ENCODE measurements around the gene STARD9. TPM values are rescaled to one million over a fixed set of nuclear protein-coding genes. Genes with fewer than 3 reads are reported as not detected.

Gene STARD9
- total and polyA plus RNA-seq, 2 of the 13 experiments (the other 11 are each of a cell fraction or from before 2014, with no cell fraction given), result 5.3 to 7.5 TPM

DNA sequence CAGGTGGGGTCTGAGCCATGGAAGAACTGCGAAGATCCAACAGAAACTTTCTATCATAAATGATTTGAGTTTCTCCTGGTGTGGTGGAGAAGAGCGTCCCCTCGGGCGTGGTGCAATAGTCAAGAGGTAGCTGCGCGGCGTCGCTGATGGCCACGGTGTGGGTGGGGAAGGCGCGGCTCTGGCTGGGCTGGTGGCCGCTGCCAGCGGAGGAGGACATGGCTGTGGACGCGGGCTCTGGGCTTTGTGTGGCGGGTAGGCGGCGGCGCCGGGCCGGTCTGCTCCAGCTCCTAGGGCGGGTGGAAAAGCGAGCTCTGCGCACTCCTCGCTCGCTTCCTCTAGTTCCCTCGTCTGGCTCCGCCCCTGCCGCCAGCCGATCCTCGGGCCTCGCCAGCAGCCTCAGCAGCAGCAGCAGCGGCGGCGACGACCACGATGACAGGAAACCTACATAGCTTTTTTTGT lies 5.9 kb downstream of the STARD9 start (continued):
- TF ChIP-seq, protein P1, sequence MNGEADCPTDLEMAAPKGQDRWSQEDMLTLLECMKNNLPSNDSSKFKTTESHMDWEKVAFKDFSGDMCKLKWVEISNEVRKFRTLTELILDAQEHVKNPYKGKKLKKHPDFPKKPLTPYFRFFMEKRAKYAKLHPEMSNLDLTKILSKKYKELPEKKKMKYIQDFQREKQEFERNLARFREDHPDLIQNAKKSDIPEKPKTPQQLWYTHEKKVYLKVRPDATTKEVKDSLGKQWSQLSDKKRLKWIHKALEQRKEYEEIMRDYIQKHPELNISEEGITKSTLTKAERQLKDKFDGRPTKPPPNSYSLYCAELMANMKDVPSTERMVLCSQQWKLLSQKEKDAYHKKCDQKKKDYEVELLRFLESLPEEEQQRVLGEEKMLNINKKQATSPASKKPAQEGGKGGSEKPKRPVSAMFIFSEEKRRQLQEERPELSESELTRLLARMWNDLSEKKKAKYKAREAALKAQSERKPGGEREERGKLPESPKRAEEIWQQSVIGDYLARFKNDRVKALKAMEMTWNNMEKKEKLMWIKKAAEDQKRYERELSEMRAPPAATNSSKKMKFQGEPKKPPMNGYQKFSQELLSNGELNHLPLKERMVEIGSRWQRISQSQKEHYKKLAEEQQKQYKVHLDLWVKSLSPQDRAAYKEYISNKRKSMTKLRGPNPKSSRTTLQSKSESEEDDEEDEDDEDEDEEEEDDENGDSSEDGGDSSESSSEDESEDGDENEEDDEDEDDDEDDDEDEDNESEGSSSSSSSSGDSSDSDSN (CRISPR knock-in tag; IDR thresholded peaks at IDR 0.05), result peak; percentile 93
- TF ChIP-seq CEBPG (CRISPR knock-in tag; IDR thresholded peaks at IDR 0.05), result 0 out of 2 replicates have a peak, but pooled peaks have one; percentile 7
- TF ChIP-seq ZNF501 (CRISPR knock-in tag; IDR thresholded peaks at IDR 0.05), result peak; percentile 58; the same call in 1 of the 2 replicates
- peak; percentile 57; the same call in 1 of the 2 replicates for TF ChIP-seq ZSCAN9 (CRISPR knock-in tag; IDR thresholded peaks at IDR 0.05; ENCODE audit: borderline replicate concordance)
- peak; percentile 68; the same call in 1 of the 2 replicates for TF ChIP-seq GABPB1 (CRISPR knock-in tag; IDR thresholded peaks at IDR 0.05)
- TF ChIP-seq, protein P2, sequence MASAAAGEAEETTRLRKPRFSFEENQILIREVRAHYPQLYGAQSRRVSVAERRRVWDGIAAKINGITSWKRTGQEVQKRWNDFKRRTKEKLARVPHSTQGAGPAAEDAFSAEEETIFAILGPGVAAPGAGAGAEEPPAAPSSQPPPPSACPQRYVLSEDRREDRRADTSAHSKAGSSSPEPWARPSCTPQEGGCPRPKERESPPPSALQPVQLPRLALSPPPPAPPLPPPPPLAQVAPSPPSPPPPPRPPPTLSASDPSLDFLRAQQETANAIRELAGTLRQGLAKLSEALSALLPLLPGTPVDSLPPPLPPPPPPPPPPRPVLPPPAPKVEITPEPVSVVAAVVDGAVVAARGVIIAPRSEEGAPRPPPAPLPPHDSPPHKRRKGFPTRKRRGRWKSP (CRISPR knock-in tag; IDR thresholded peaks at IDR 0.05), result no peak
- TF ChIP-seq SPEN (CRISPR knock-in tag; IDR thresholded peaks at IDR 0.05; ENCODE audit: low read depth), result peak; percentile 41; the same call in 1 of the 2 replicates
- TF ChIP-seq ZFY (CRISPR knock-in tag; IDR thresholded peaks at IDR 0.05), result 0 out of 2 replicates have a peak, but pooled peaks have one; percentile 22
- TF ChIP-seq, protein P3, sequence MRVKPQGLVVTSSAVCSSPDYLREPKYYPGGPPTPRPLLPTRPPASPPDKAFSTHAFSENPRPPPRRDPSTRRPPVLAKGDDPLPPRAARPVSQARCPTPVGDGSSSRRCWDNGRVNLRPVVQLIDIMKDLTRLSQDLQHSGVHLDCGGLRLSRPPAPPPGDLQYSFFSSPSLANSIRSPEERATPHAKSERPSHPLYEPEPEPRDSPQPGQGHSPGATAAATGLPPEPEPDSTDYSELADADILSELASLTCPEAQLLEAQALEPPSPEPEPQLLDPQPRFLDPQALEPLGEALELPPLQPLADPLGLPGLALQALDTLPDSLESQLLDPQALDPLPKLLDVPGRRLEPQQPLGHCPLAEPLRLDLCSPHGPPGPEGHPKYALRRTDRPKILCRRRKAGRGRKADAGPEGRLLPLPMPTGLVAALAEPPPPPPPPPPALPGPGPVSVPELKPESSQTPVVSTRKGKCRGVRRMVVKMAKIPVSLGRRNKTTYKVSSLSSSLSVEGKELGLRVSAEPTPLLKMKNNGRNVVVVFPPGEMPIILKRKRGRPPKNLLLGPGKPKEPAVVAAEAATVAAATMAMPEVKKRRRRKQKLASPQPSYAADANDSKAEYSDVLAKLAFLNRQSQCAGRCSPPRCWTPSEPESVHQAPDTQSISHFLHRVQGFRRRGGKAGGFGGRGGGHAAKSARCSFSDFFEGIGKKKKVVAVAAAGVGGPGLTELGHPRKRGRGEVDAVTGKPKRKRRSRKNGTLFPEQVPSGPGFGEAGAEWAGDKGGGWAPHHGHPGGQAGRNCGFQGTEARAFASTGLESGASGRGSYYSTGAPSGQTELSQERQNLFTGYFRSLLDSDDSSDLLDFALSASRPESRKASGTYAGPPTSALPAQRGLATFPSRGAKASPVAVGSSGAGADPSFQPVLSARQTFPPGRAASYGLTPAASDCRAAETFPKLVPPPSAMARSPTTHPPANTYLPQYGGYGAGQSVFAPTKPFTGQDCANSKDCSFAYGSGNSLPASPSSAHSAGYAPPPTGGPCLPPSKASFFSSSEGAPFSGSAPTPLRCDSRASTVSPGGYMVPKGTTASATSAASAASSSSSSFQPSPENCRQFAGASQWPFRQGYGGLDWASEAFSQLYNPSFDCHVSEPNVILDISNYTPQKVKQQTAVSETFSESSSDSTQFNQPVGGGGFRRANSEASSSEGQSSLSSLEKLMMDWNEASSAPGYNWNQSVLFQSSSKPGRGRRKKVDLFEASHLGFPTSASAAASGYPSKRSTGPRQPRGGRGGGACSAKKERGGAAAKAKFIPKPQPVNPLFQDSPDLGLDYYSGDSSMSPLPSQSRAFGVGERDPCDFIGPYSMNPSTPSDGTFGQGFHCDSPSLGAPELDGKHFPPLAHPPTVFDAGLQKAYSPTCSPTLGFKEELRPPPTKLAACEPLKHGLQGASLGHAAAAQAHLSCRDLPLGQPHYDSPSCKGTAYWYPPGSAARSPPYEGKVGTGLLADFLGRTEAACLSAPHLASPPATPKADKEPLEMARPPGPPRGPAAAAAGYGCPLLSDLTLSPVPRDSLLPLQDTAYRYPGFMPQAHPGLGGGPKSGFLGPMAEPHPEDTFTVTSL (CRISPR knock-in tag; IDR thresholded peaks at IDR 0.05; ENCODE audit: borderline replicate concordance), result 0 out of 2 replicates have a peak, but pooled peaks have one; percentile 15
- TF ChIP-seq SKI (IDR thresholded peaks at IDR 0.05; ENCODE audit: partially characterized antibody), result no peak
- TF ChIP-seq ZNF792 (CRISPR knock-in tag; IDR thresholded peaks at IDR 0.05), result 0 out of 2 replicates have a peak, but pooled peaks have one; percentile 33
- peak; percentile 62; the same call in 1 of the 2 replicates for TF ChIP-seq ZNF607 (CRISPR knock-in tag; IDR thresholded peaks at IDR 0.05; ENCODE audit: borderline replicate concordance)
- TF ChIP-seq KAT7 (CRISPR knock-in tag; IDR thresholded peaks at IDR 0.05; ENCODE audit: borderline replicate concordance), result peak; percentile 73; the same call in 1 of the 2 replicates
- no peak for TF ChIP-seq ZSCAN22 (CRISPR knock-in tag; IDR thresholded peaks at IDR 0.05)
